ELF-1 (cell line): ENCODE data around the gene HIC2.
"Not testable (repeated sequence)": the region's sequence is repeated elsewhere in the genome, so short reads cannot be mapped to it uniquely, and the experiment has no call there.

Experiments used
- DNase-seq: peaks from one replicate; pipeline ENCODE4 v3.0.0-alpha.2; 2016; ENCODE audit warnings: low read depth, low spot score

The HIC2 gene, protein sequence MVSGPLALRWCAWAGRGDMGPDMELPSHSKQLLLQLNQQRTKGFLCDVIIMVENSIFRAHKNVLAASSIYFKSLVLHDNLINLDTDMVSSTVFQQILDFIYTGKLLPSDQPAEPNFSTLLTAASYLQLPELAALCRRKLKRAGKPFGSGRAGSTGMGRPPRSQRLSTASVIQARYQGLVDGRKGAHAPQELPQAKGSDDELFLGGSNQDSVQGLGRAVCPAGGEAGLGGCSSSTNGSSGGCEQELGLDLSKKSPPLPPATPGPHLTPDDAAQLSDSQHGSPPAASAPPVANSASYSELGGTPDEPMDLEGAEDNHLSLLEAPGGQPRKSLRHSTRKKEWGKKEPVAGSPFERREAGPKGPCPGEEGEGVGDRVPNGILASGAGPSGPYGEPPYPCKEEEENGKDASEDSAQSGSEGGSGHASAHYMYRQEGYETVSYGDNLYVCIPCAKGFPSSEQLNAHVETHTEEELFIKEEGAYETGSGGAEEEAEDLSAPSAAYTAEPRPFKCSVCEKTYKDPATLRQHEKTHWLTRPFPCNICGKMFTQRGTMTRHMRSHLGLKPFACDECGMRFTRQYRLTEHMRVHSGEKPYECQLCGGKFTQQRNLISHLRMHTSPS

DNA sequence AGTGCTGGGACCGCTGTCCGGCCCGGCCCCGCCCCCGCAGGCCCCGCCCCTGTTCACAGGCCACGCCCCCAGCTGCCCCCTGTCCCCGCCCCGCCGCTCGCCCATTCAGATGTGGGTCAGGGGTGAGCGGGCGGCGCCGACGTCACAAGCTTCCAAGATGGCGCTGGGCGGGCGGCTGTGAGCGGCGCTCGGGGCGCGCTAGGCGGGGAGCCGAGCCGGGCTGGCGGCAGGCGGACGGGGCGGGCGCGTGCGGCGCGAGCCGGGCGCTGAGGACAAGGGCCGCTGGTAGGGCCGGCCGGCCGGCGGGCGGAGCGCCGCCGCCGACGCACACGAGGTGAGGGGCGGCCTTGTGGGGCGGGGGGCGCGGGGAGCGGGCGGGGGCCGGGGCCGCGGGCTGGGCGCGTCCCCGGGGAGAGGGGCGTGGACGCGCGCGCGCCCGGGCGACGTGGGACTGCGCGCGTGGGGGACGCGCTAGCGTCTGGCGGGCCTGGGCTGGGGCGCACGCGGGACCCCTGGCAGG, at the start of gene HIC2:
Gene HIC2 (plus strand): TSS at position 145 of the 520 bp plus-strand sequence. CDS start 25,461 bp downstream, outside the sequence.
- not testable (repeated sequence) for DNase-seq

DNA sequence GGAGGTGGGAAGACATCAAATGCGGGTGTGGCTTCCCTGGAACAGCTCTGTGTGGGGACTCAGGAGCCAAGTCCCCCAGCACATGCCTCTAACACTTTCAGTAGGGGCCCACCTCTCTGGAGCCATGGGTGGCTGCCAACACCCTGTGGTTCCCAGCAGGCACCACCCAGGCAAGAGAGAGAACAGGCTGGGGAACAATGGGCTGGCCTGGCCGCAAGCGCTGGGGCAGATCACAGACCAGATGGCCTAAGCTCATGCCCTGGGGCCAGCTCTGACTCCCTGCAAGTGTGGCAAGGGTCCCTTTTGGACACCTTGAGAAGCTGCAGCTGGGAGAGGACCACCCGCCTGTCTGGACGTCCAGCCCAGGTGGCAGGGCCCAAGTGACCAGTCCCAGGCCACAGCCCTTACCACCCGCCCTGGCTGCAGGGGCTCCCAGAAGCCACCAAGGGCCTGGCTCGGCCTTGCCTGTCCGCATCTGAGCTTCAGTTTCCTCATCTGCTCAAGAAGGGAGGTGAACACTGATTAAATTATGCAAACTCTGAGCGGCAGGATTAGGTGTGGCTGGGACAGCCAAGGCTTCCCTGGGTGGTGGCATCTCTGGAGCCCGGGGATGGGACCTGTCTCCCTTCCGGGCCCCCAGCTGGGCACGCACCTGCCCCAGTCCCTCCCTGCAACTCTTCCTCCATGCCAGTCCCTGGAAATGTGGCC, 48.4 kb upstream of the HIC2 start:
- not testable (repeated sequence) for DNase-seq

DNA sequence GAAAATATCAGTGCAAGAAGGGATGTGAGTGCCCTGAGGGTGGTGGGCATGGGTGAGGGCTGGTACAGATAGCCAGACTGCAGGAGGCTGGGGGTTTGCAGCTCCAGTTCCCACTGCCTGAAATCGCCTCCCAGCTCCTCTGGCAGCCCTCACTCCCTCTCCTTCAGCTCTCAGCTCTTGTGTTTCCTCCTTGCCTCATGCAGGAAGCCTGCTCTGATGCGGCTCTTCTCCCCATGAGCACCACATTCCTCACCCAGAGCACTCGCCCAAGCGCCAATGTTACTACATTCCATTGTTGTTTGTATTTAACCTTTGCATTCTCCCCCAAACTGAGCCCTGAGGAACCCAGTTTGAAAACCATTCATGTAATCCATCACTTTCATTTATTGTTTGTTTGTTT, 41.3 kb upstream of the HIC2 start:
- not testable (repeated sequence) for DNase-seq

DNA sequence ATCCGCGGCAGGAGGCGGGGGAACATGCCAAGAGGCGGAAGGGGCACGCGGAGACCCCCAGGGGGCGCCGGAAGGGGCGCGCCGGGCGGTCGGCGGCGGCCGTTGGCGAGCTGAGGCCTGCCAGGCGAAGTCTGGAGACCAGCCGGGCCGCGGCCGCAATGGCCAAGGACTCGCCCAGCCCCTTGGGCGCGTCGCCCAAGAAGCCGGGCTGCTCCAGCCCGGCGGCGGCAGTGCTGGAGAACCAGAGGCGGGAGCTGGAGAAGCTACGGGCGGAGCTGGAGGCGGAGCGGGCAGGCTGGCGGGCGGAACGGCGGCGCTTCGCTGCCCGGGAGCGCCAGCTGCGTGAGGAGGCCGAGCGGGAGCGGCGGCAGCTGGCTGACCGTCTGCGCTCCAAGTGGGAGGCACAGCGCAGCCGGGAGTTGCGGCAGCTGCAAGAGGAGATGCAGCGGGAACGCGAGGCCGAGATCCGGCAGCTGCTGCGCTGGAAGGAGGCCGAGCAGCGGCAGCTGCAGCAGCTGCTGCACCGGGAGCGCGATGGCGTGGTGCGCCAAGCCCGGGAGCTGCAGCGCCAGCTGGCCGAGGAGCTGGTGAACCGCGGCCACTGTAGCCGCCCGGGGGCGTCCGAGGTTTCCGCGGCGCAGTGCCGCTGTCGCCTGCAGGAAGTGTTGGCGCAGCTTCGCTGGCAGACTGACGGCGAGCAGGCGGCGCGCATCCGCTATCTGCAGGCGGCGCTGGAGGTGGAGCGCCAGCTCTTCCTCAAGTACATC, 33.3 kb upstream of the HIC2 start, which contains the start of gene RIMBP3B:
Gene RIMBP3B (plus strand): TSS at position 51 of the 767 bp plus-strand sequence. CDS start 108 bp downstream, at position 159.
- not testable (repeated sequence) for DNase-seq

DNA sequence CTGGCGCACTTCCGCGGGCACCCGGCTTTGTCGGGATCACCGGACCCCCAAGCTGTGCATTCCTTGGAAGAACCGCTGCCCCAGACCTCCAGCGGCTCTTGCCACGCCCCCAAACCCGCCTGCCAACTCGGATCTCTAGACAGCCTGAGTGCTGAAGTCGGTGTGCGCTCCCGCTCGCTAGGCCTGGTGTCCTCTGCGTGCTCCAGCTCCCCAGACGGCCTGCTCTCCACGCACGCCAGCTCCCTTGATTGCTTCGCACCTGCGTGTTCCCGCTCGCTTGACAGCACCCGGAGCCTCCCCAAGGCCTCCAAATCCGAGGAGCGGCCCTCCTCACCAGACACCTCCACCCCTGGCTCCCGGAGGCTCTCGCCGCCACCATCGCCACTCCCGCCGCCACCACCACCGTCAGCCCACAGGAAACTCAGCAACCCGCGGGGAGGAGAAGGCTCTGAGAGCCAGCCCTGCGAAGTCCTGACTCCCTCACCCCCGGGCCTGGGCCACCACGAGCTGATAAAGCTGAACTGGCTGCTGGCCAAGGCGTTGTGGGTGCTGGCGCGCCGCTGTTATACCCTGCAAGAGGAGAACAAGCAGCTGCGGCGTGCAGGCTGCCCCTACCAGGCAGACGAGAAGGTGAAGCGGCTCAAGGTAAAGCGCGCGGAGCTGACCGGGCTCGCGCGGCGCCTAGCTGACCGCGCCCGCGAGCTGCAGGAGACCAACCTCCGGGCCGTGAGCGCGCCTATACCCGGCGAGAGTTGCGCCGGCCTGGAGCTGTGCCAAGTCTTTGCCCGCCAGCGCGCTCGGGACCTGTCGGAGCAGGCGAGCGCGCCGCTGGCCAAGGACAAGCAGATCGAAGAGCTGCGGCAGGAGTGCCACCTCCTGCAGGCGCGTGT, 32.5 kb upstream of the HIC2 start:
- not testable (repeated sequence) for DNase-seq

DNA sequence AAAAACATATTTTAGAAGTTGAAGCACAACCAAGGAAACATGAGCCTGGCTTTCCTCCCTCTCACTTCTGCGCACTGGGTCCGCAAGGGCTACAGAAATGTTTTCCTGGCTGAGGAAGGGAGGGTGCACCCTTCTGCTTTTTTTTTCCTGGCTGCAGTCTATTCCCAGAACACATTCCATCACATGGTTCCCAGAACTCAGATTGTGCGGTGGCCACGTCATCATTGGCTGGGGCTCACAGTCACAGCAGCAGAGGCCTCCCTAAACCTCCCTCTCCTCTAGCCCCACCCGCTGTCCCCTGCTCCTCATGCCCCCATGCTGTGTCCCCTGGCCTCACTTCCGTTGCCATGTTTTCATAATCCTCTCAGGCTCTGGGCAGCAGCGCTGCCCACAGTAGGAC, 27.7 kb upstream of the HIC2 start:
- DNase-seq = not testable (repeated sequence)

DNA sequence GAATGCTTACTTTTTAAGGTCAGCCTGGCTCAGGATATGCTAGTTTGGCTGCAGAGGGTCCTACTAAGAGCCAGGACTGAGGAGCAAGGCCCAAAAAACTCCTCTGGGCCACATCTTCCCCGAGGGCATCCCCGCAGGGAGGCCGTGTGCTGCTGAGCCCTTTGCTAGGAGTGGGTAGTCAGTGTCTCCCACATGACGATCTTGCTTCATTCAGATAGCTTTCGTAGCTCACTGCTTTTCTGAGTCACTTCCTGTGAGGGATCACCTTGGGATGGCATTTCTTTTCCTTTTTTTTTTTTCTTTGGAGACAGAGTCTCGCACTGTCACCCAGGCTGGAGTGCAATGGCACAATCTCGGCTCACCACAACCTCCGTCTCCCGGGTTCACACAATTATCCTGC, 27.2 kb upstream of the HIC2 start:
- not testable (repeated sequence) for DNase-seq

DNA sequence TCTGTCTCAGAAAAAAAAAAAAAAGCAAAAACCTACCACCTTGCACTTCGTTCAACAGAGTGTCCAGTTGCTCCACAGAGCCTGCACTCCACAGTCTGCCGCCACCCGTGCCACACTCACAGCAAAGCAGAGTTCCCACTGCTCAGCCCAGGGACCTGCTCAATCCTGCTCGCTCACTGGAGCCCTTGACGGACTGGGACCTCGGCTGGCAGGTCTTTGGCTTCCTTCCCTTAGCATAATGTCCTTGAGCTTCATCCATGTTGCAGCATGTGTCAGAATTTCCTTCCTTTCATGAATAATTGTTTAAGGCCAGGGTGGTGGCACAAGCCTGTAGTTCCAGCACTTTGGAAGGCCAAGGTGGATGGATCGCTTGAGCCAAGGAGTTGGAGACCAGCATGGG, 22.6 kb upstream of the HIC2 start:
- not testable (repeated sequence) for DNase-seq

DNA sequence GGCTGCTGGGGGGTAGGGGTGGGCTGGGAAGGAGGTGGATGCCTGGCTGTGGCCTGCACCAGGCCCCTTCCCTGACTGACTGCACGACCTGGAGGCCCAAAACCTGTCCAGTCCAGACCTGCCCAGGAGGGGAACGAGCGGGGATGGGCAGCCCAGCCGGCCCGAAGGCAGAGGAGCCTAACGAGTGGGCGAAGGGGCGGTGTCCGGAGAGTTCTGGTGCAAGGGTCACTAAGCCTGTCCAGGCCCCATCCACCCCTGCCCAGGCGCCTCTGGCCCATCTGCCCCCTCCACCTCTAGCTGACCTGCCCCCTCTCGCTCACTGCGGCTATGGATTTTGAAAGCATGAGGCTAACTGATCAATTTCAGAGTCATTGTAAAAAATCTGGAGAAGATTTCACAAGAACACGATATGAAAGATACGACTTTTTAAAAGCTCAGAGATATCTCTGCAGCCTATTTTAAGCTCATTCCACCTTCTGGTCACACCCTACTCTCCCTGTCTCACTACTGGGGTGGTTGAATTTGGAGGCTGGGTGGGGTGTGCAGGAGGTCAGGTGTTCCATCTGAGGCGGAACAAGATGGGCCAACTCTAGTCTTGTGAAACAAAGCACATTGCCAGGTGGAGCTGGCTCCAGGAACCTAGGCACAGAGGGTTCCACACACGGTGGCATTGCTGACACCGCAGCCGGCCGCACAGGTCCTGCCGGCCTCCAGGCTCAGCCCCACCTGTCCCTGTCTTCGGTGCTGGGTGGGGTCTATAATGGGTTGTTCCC, 15.8 kb upstream of the HIC2 start:
- not testable (repeated sequence) for DNase-seq

DNA sequence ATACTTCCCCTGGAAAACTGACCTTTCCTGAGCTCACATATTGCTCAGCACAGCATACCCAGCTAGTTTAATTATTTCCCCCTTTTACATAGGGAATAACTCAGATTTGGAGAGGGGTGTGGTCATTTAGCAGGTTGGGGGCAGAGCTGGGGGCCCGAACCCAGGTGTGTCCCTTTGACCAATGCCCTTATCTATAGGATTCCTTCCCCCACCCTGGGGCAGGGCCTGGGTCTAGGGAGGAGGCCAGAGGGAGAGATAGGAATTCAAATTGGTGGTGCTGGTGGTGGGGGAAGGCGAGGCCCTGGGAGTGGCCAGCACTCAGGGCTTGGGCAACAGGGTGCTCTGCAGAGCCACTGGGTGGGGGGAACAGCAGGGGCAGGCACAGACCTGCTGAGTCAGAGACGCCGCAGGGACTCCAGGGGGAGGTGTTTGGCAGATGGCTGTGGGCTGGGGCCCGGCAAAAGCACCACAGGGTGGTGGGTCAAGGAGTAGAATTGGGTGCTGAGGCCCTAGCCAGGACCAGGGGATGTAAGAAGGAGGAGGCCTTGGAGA, 14.3 kb upstream of the HIC2 start:
- not testable (repeated sequence) for DNase-seq

DNA sequence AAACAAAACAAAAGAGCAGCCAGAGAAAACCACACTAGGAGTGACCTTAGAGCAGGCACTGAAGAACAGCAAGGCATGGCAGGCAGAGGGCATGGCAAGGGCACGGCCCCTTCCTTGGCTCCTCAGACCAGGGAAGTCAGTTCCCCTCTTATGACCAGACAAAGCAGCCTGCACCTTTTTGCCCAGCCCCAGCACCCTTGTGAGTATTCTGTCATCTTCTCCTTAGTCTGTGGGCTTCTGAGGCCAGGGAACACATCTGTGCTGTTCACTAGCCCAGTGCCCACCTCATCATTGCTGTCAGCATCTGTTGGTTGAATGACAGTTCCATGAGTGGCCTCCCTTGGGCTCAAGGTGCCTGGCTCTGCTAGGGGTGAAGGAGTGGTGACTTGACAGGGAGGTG, 10.0 kb upstream of the HIC2 start:
- DNase-seq = not testable (repeated sequence)

DNA sequence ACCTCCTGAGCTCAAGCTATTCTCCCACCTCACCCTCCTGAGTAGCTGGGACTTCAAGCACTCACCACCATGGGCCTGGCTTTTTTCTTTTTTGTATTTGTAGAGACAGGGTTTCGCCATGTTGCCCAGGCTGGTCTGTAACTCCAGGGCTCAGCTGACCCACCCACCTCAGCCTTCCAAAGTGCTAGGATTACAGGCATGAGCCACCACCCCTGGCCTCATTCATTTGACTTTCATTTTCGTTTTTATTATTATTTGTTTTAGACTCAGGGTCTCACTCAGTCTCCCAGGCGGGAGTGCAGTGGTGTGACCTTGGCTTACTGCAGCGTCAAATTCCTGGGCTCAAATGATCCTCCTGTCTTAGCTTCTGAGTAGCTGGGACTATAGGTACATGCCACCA, 9.4 kb upstream of the HIC2 start:
- not testable (repeated sequence) for DNase-seq

DNA sequence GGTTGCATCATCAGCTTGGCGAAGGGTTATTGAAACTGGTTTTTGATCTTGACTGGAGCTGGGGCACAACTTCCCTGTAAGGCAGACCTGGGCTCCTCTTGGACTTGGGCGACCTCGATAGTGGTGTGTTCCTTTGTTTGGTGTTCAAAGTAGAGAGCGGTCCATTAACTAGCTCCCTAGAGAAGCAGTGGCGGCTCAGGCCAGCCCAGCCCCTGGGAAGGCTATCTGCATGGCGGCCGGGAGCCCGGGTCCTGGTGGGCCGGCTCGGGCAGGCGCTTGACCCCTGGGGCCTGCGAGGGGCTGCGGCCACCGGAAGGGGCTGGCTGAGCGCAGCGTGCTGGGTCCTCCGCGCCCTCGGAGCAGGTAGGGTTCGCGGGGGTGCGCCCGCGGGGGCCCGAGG, 796 bp upstream of the HIC2 start:
- DNase-seq = not testable (repeated sequence)

DNA sequence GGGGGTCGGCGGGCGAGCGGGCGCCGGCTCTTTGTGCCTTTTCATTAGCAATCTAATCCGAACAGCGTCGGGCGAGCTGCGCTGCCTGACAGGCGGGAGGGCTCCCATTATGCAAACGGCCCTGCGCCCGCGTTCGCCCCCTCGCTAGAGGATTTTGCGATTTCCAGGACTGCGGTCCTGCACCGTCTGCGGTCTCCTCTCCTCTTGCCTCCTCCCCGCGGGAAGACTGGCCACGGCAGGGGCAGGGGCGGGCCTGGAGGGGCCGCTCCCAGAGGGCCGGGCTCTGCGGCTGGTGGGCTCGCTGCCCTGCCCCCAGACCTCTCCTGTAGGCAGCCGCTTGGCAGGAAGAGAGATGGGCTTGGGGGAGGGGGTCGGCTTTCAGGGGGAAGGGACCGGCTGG, 682 bp downstream of the HIC2 start:
- not testable (repeated sequence) for DNase-seq

DNA sequence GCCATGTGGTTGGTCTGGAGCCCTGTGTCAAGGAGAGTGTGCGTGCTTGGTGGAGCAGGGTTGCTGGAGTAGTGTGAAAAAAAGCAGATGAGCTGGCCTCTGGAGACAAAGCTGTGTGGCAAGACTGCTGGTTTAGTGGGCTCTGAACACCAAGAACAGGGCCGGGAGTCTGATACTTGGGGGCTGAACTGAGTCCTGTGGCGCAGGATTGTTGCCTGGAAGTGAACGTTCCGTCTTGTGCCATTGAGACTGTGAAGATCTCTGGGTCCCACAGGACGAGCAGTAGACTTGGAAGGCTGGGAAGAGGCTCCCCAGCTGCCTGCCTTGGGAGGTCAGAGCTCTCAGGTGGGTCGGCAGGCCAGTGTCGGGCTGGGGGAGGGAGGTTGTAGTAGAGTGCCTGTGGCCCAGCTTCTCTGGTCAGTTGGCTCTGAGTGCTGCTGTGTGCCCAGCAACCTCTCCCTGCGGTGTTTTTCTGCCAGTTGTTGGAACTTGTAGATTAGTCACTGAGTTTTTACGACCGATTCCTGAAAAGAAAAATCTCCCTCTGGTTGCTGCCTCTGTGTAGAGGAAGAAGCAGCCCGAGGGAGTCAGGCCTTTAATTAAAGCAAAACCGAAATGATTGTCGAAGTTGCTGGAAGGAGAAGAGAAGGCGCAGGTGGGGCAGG, 1.9 kb downstream of the HIC2 start:
- DNase-seq = not testable (repeated sequence)

DNA sequence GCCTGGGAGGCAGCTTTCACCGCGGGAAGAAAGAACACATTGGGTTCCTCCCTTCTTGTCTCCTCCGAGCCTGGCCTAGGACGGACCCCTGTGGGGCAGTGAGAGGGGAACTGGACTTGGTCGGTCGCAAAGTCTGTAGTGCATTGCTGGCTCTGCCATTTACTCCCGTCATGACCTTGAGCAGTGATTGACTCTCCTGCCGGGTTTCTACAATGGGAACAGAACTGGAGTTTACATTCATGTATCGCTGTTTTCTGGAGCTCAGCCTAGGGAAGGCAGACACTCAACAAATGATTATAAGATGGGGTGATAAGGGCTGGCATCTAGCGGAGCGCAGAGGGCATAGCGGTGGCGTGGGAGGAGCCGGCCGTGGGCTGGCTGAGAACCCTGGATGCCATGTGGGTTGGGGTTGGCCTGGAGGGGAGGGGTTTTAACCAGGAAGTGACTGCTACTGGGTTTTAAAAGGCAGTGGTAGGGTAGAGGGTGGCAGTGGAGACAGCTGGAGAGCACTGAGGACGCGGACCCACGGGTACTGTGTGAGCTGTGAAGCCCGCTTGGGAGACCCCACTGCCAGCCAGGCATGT, 3.1 kb downstream of the HIC2 start:
- DNase-seq = not testable (repeated sequence)

DNA sequence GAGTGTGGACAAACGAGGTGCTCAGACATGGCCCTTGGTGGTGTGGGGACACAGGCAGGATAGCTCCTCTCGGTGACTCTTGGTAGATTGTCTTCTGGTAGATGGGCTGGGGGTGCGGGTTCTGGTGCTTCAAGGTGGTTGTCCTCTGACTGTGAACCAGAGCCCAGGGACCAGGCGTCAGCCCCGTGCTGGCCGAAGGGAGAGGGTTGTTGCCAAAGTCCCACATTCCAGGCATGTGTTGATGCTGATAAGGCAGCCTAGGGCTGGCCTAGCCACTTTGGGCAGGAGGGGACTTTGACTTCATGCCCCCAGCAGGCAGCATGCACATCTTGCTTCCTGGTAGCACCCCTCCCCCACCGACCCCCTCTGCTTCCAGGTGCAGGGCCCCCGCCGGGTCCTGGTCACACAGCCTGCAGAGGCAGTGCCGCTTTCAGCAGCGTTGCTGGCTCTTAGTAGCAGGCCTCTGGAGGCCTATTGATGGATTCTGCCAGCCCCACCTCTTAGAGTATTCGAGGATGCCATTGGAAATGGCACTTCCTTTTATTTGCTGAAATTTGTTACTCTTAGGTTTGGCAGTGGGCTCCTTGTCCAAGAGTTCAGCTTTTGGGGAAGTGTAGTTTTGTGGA, 7.0 kb downstream of the HIC2 start:
- not testable (repeated sequence) for DNase-seq
